Measurements from ENCODE around the gene ENTREP1.

- TF ChIP-seq GABPA (IDR thresholded peaks at IDR 0.05; ENCODE audit: low read depth): no peak
- TF ChIP-seq CTCF (IDR thresholded peaks at IDR 0.05; ENCODE audit: insufficient read depth, low read length): no peak
- no peak for TF ChIP-seq REST (IDR thresholded peaks at IDR 0.05; ENCODE audit: insufficient replicate concordance, low read depth)
- no peak for TF ChIP-seq SPI1 (IDR thresholded peaks at IDR 0.05; ENCODE audit: borderline replicate concordance, low read depth)
These were observed 38.2 kb downstream of the ENTREP1 start for GRCh38 chr9:69363191-69363590.

All from HL-60 (cell line).